IMR-90 (cell line): ENCODE measurements around the gene ERVH48-1. TPM values are rescaled to one million over a fixed set of nuclear protein-coding genes. Genes with fewer than 3 reads are reported as not detected.
A peak's percentile ranks its signal among the peaks of the same experiment; 100 is the strongest.

Experiments
- ATAC-seq: fragments of 200-7000 bp; cut with Tn5 transposase; 2 replicates; pipeline ENCODE4 v1.9.1; 2020; ENCODE audit warnings: low read depth, mild to moderate bottlenecking, moderate library complexity
- BruUV-seq: library from RNA; stranded (reverse); fragments of 400-500 nt; replicated peaks from 2 replicates; lab custom pipeline; 2021; lab: Mats Ljungman, UMichigan
- CTCF ChIA-PET: fragments of 300-600 bp; formaldehyde crosslinking; extraction: SDS; loops from one replicate; lab custom pipeline; 2021; ENCODE audit warnings: antibody characterized with exemption; lab: Yijun Ruan, JAX
- POLR2A ChIA-PET: fragments of 300-600 bp; sonication (Branson Sonifier 250); formaldehyde crosslinking; loops from one replicate; lab custom pipeline; 2022; ENCODE audit warnings: antibody characterized with exemption; ENCODE audit not compliant: unreplicated experiment; lab: Charles Lee
- DNase-seq: peaks from one replicate; pipeline ENCODE4 v3.0.0; 2013
- H2AFZ ChIP-seq: replicated peaks from 2 replicates; pipeline ENCODE3; 2013; ENCODE audit warnings: low read length, mild to moderate bottlenecking; ENCODE audit not compliant: poor library complexity
- H2AK5ac ChIP-seq: 2 replicates; pipeline ENCODE4 v1.6.1; 2013; ENCODE audit warnings: low read depth, low read length, inconsistent platforms
- H2AK9ac ChIP-seq: replicated peaks from 2 replicates; pipeline ENCODE3; 2013; ENCODE audit warnings: mild to moderate bottlenecking, low read depth, low read length, moderate library complexity; ENCODE audit not compliant: poor library complexity
- H2BK120ac ChIP-seq: 2 replicates; pipeline ENCODE4 v1.6.1; 2013; ENCODE audit warnings: low read depth, low read length, inconsistent platforms
- H2BK15ac ChIP-seq: 3 replicates; pipeline ENCODE4 v1.6.1; 2013; ENCODE audit warnings: low read depth, low read length, inconsistent platforms
- H2BK20ac ChIP-seq: 2 replicates; pipeline ENCODE4 v1.6.1; 2013; ENCODE audit warnings: low read depth, mild to moderate bottlenecking, inconsistent platforms, low read length, moderate library complexity
- H2BK5ac ChIP-seq: 2 replicates; pipeline ENCODE4 v1.6.1; 2013; ENCODE audit warnings: mild to moderate bottlenecking, low read depth, low read length, inconsistent platforms; ENCODE audit not compliant: poor library complexity, severe bottlenecking
- H3K14ac ChIP-seq: replicated peaks from 2 replicates; pipeline ENCODE4 v1.6.1; 2013; ENCODE audit warnings: low read depth, low read length, inconsistent platforms
- H3K18ac ChIP-seq: 2 replicates; pipeline ENCODE4 v1.6.1; 2013; ENCODE audit warnings: low read depth, low read length, control low read depth
- H3K23ac ChIP-seq: 2 replicates; pipeline ENCODE4 v1.6.1; 2013; ENCODE audit warnings: low read depth, low read length, inconsistent platforms
- H3K27ac ChIP-seq: 2 replicates; pipeline ENCODE4 v1.5.1; 2013; ENCODE audit warnings: mild to moderate bottlenecking, control low read depth, low read length; ENCODE audit not compliant: insufficient read depth
- H3K27me3 ChIP-seq: 2 replicates; pipeline ENCODE4 v1.6.1; 2013; ENCODE audit warnings: low read length; ENCODE audit not compliant: control insufficient read depth, insufficient read depth
- H3K36me3 ChIP-seq: 2 replicates; pipeline ENCODE4 v1.6.1; 2013; ENCODE audit warnings: low read length, mixed read lengths; ENCODE audit not compliant: control insufficient read depth, insufficient read depth
- H3K4ac ChIP-seq: 2 replicates; pipeline ENCODE4 v1.6.1; 2013; ENCODE audit warnings: low read depth, low read length, inconsistent platforms
- H3K4me1 ChIP-seq: 2 replicates; pipeline ENCODE4 v1.6.1; 2013; ENCODE audit warnings: low read length, mixed read lengths; ENCODE audit not compliant: control insufficient read depth, insufficient read depth
- H3K4me2 ChIP-seq: 2 replicates; pipeline ENCODE4 v1.6.1; 2013; ENCODE audit warnings: low read depth, mild to moderate bottlenecking, control low read depth, low read length, moderate library complexity
- H3K4me3 ChIP-seq: 2 replicates; pipeline ENCODE4 v1.5.1; 2013; ENCODE audit warnings: low read depth, mild to moderate bottlenecking, control low read depth, low read length, moderate library complexity; ENCODE audit not compliant: insufficient read depth
- H3K56ac ChIP-seq: 2 replicates; pipeline ENCODE4 v1.6.1; 2013; ENCODE audit warnings: low read length, inconsistent platforms; ENCODE audit not compliant: insufficient read depth; ENCODE audit errors: extremely low read depth
- H3K79me1 ChIP-seq, 2 experiments: 2 replicates each; pipeline ENCODE4 v1.6.1; 2013; ENCODE audit warnings: low read length in 2 of 2, inconsistent platforms in 1 of 2, low read depth in 1 of 2
- H3K9ac ChIP-seq: 2 replicates; pipeline ENCODE4 v1.6.1; 2013; ENCODE audit warnings: low read depth, low read length, control low read depth
- H3K9me1 ChIP-seq: 2 replicates; pipeline ENCODE4 v1.6.1; 2013; ENCODE audit warnings: low read length, inconsistent platforms; ENCODE audit not compliant: insufficient read depth
- H3K9me3 ChIP-seq: 2 replicates; pipeline ENCODE4 v1.6.1; 2013; ENCODE audit warnings: low read length; ENCODE audit not compliant: control insufficient read depth, insufficient read depth
- H4K20me1 ChIP-seq: 2 replicates; pipeline ENCODE4 v1.6.1; 2013; ENCODE audit warnings: low read length, inconsistent platforms; ENCODE audit not compliant: insufficient read depth
- H4K5ac ChIP-seq: 2 replicates; pipeline ENCODE4 v1.6.1; 2013; ENCODE audit warnings: mild to moderate bottlenecking, low read depth, low read length, control low read depth
- H4K8ac ChIP-seq, 2 experiments: 2 replicates each; pipeline ENCODE4 v1.6.1; 2013; ENCODE audit warnings: low read depth in 2 of 2, low read length in 2 of 2, control low read depth in 1 of 2, inconsistent platforms in 1 of 2
- H4K91ac ChIP-seq: 2 replicates; pipeline ENCODE4 v1.6.1; 2013; ENCODE audit warnings: low read depth, low read length, inconsistent platforms; ENCODE audit not compliant: insufficient read depth
- BHLHE40 ChIP-seq: fragments of 150-350 bp; IDR thresholded peaks from 2 replicates; pipeline ENCODE4 v1.6.1; 2016; ENCODE audit warnings: mild to moderate bottlenecking, low read depth, low read length
- CEBPB ChIP-seq: IDR thresholded peaks from 2 replicates; pipeline ENCODE4 v1.6.1; 2012; ENCODE audit warnings: low read depth, low read length, improper control_type of control experiment
- CHD1 ChIP-seq: IDR thresholded peaks from 2 replicates; pipeline ENCODE4 v1.6.1; 2012; ENCODE audit warnings: low read depth, low read length, improper control_type of control experiment
- ELK1 ChIP-seq: fragments of 150-350 bp; IDR thresholded peaks from 2 replicates; pipeline ENCODE4 v1.6.1; 2016; ENCODE audit warnings: low read depth, mild to moderate bottlenecking, low read length, moderate library complexity, borderline replicate concordance
- FOS ChIP-seq: fragments of 150-350 bp; IDR thresholded peaks from 2 replicates; pipeline ENCODE4 v1.6.1; 2016; ENCODE audit warnings: low read depth, low read length
- MAFK ChIP-seq: IDR thresholded peaks from 2 replicates; pipeline ENCODE4 v1.6.1; 2012; ENCODE audit warnings: low read depth, low read length, improper control_type of control experiment
- MAZ ChIP-seq: IDR thresholded peaks from 2 replicates; pipeline ENCODE4 v1.6.1; 2012; ENCODE audit warnings: low read depth, mild to moderate bottlenecking, low read length, improper control_type of control experiment, moderate library complexity, borderline replicate concordance
- POLR2A ChIP-seq: IDR thresholded peaks from 2 replicates; pipeline ENCODE4 v1.6.1; 2012; ENCODE audit warnings: mild to moderate bottlenecking, low read depth, low read length
- RAD21 ChIP-seq: IDR thresholded peaks from 2 replicates; pipeline ENCODE4 v1.6.1; 2012; ENCODE audit warnings: low read length, improper control_type of control experiment
- RFX5 ChIP-seq: IDR thresholded peaks from 2 replicates; pipeline ENCODE4 v1.8.0; 2012; ENCODE audit warnings: low read depth, mild to moderate bottlenecking, low read length, moderate library complexity
- SMC3 ChIP-seq: fragments of 150-350 bp; IDR thresholded peaks from 2 replicates; pipeline ENCODE4 v1.6.1; 2016; ENCODE audit warnings: low read depth, mild to moderate bottlenecking, antibody characterized with exemption, low read length, moderate library complexity
- USF2 ChIP-seq: fragments of 150-350 bp; IDR thresholded peaks from 2 replicates; pipeline ENCODE4 v1.6.1; 2017; ENCODE audit warnings: mild to moderate bottlenecking, antibody characterized with exemption, low read length, low read depth
- WGBS, 2 experiments: methylation state at CpG; one replicate each; pipeline versions ENCODE4 v1.1.5 to v1.1.7; 2013; ENCODE audit warnings: missing lambda C conversion rate in 2 of 2; ENCODE audit not compliant: insufficient read length in 1 of 2; ENCODE audit errors: extremely low coverage in 2 of 2; 5-methylcytosine and 5-hydroxymethylcytosine counted together
- dilution Hi-C: fragments of 300-500 bp; cut with HindIII; formaldehyde crosslinking; loops from one replicate; pipeline ENCODE4 v1.14.3; 2018; ENCODE audit warnings: low sequenced_read_pairs; ENCODE audit not compliant: unreplicated experiment
- in situ Hi-C: fragments of 300-500 bp; cut with MboI; formaldehyde crosslinking; loops from 3 replicates; pipeline ENCODE4 v1.14.3; 2019; ENCODE audit warnings: low sequenced_read_pairs, inconsistent platforms, mixed read lengths
- intact Hi-C: fragments of 100-400 bp; cut with micrococcal nuclease; formaldehyde crosslinking; loops from 2 replicates; pipeline ENCODE4 v1.10.0; 2022
- polyA plus RNA-seq, 3 experiments: library from polyadenylated mRNA; depleted of rRNA; stranded (reverse); fragments of >200 nt; gene quantifications; 2 replicates each; pipeline ENCODE4 v1.2.3, GENCODE V29; 2012; ENCODE audit warnings: low replicate concordance in 1 of 3
- total RNA-seq: library from RNA; depleted of rRNA; stranded (reverse); fragments of >200 nt; gene quantifications from 2 replicates; pipeline ENCODE4 v1.2.3, GENCODE V29; 2012
- TF ChIP-seq, protein P1 (sequence below): conservative IDR thresholded peaks from 2 replicates; pipeline ENCODE4 v1.5.1; 2012; ENCODE audit warnings: mild to moderate bottlenecking, low read depth, low read length, improper control_type of control experiment

Gene ERVH48-1
- total and polyA plus RNA-seq, 2 of the 4 experiments (the other 2 are of a cell fraction): under 0.01 TPM; not detected in 1

- 0% methylated on average over 29 of the region's 106 CpGs; no CpG with 5 or more reads in 1 of the 2 experiments for WGBS, 2 experiments
- TF ChIP-seq FOS: no peak
- peak; percentile 91 for TF ChIP-seq USF2
- no peak for TF ChIP-seq RAD21
- peak; percentile 99 for TF ChIP-seq BHLHE40
- TF ChIP-seq POLR2A: no peak; the same call in none of the 2 replicates
- TF ChIP-seq MAFK: no peak
- TF ChIP-seq ELK1: no peak
- TF ChIP-seq CEBPB: 0 out of 2 replicates have a peak, but pooled peaks have one; percentile 4
- peak; percentile 99; the same call in 1 of the 2 replicates for TF ChIP-seq CHD1
- TF ChIP-seq, protein P1, sequence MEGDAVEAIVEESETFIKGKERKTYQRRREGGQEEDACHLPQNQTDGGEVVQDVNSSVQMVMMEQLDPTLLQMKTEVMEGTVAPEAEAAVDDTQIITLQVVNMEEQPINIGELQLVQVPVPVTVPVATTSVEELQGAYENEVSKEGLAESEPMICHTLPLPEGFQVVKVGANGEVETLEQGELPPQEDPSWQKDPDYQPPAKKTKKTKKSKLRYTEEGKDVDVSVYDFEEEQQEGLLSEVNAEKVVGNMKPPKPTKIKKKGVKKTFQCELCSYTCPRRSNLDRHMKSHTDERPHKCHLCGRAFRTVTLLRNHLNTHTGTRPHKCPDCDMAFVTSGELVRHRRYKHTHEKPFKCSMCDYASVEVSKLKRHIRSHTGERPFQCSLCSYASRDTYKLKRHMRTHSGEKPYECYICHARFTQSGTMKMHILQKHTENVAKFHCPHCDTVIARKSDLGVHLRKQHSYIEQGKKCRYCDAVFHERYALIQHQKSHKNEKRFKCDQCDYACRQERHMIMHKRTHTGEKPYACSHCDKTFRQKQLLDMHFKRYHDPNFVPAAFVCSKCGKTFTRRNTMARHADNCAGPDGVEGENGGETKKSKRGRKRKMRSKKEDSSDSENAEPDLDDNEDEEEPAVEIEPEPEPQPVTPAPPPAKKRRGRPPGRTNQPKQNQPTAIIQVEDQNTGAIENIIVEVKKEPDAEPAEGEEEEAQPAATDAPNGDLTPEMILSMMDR: no peak; the same call in 1 of the 2 replicates
- TF ChIP-seq RFX5: no peak
- peak; percentile 99 for TF ChIP-seq MAZ
- no peak for TF ChIP-seq SMC3
Measured at GRCh38 chr21:42973991-42974831, 48.8 kb upstream of the ERVH48-1 start, which contains the start of gene PKNOX1. TSS of gene PKNOX1 (plus strand) at chr21:42974562. CDS start at chr21:43004382, 29,820 bp downstream.

More at GRCh38 chr21:42973991-42974831, 48.8 kb upstream of the ERVH48-1 start, which contains the start of gene PKNOX1:
- Histone ChIP-seq H4K20me1 (peaks cover 5% of the 10 kb centered on the region; the same call in 1 of the 2 replicates), H4K8ac (peak within 1 kb of the TSS; percentile 94 to 95), H2BK5ac (peak within 1 kb of the TSS; percentile 96), H3K36me3 (peaks cover 1% of the 10 kb centered on the region; the same call in 1 of the 2 replicates), H3K4me1 (peaks cover 3% of the 10 kb centered on the region), H3K4me3 (peak within 1 kb of the TSS; percentile 70), H2AK5ac (peak within 1 kb of the TSS; percentile 96), H4K5ac (peak within 1 kb of the TSS; percentile 94), H3K9me1 (peaks cover 14% of the 10 kb centered on the region), H3K27ac (peak within 1 kb of the TSS; percentile 98), H3K56ac (peak within 1 kb of the TSS; percentile 96), H2AFZ (peak within 1 kb of the TSS; percentile 95), H4K91ac (peak within 1 kb of the TSS; percentile 94), H2BK20ac (peak within 1 kb of the TSS; percentile 69; the same call in 1 of the 2 replicates), H3K14ac (peak within 1 kb of the TSS; percentile 97), H3K9me3 (peaks cover 2% of the 10 kb centered on the region; the same call in 1 of the 2 replicates), H3K9ac (peak within 1 kb of the TSS; percentile 94), H3K27me3 (no peaks in the 10 kb centered on the region), H3K18ac (peak within 1 kb of the TSS; percentile 89), H3K4me2 (peak within 1 kb of the TSS; percentile 91), H3K23ac (peak within 1 kb of the TSS; percentile 99), H2BK120ac (peak within 1 kb of the TSS; percentile 88), H3K4ac (peak within 1 kb of the TSS; percentile 94), H3K79me1 (peaks cover 12 to 42% of the 10 kb centered on the region in 2 experiments), H2BK15ac (peak within 1 kb of the TSS; percentile 93; the same call in 2 of the 3 replicates), H2AK9ac (peak within 1 kb of the TSS; percentile 96)
- BruUV-seq: no TSS peak
- in situ Hi-C loops: no loop called here
- POLR2A ChIA-PET: interaction anchor here (0.6 kb wide), 2 partner anchors 289 to 425 kb away, joined by 3 to 4 read pairs; no protein-coding TSS in a partner anchor
- peak; percentile 98 for DNase-seq
- CTCF ChIA-PET: interaction anchor here (0.7 kb wide), 1 partner anchor 19 kb away, joined by 3 read pairs; no protein-coding TSS in a partner anchor
- dilution Hi-C loops: no loop called here
- peak; percentile 92 for ATAC-seq
- intact Hi-C loops: no loop called here
